H9 (cell line): ENCODE data around the gene CXXC5. TPM values are rescaled to one million over a fixed set of nuclear protein-coding genes. Genes with fewer than 3 reads are reported as not detected.

ENCODE experiments used
- DNase-seq: peaks from one replicate; pipeline ENCODE4 v3.0.0-alpha.2; 2017
- H2AFZ ChIP-seq: one replicate; pipeline ENCODE4 v1.6.1; 2013; ENCODE audit warnings: mild to moderate bottlenecking, low read length, control low read depth, moderate library complexity
- H2AK5ac ChIP-seq: 2 replicates; pipeline ENCODE4 v1.6.1; 2013; ENCODE audit warnings: low read length, control low read depth, mixed read lengths; ENCODE audit not compliant: insufficient read length
- H2BK120ac ChIP-seq: one replicate; pipeline ENCODE4 v1.6.1; 2013; ENCODE audit warnings: low read depth, mild to moderate bottlenecking, low read length, control low read depth, inconsistent platforms; ENCODE audit not compliant: poor library complexity, severe bottlenecking
- H2BK12ac ChIP-seq: 2 replicates; pipeline ENCODE4 v1.6.1; 2013; ENCODE audit warnings: low read length, control low read depth, mixed read lengths, low read depth; ENCODE audit not compliant: insufficient read length
- H2BK15ac ChIP-seq: 2 replicates; pipeline ENCODE4 v1.6.1; 2013; ENCODE audit warnings: low read depth, low read length, control low read depth
- H2BK20ac ChIP-seq: one replicate; pipeline ENCODE4 v1.6.1; 2013; ENCODE audit warnings: low read depth, mild to moderate bottlenecking, low read length, control low read depth, inconsistent platforms; ENCODE audit not compliant: poor library complexity, severe bottlenecking
- H2BK5ac ChIP-seq: 2 replicates; pipeline ENCODE4 v1.6.1; 2013; ENCODE audit warnings: low read length, control low read depth, mixed read lengths; ENCODE audit not compliant: insufficient read length
- H3K14ac ChIP-seq: 2 replicates; pipeline ENCODE4 v1.6.1; 2013; ENCODE audit warnings: low read length, control low read depth; ENCODE audit not compliant: insufficient read depth
- H3K18ac ChIP-seq: 2 replicates; pipeline ENCODE4 v1.6.1; 2013; ENCODE audit warnings: low read depth, mild to moderate bottlenecking, mixed read lengths, low read length, control low read depth; ENCODE audit not compliant: insufficient read length
- H3K23ac ChIP-seq: 2 replicates; pipeline ENCODE4 v1.6.1; 2013; ENCODE audit warnings: low read length, control low read depth, mixed read lengths, low read depth; ENCODE audit not compliant: insufficient read length
- H3K23me2 ChIP-seq: 2 replicates; pipeline ENCODE4 v1.6.1; 2013; ENCODE audit warnings: low read depth, mild to moderate bottlenecking, mixed read lengths, low read length, control low read depth; ENCODE audit not compliant: insufficient read length, poor library complexity, severe bottlenecking
- H3K27ac ChIP-seq: 2 replicates; pipeline ENCODE4 v1.5.1; 2013; ENCODE audit warnings: low read length, control low read depth, mixed read lengths, low read depth; ENCODE audit not compliant: insufficient read length
- H3K27me3 ChIP-seq: 2 replicates; pipeline ENCODE4 v1.6.1; 2013; ENCODE audit warnings: low read length, control low read depth, inconsistent platforms; ENCODE audit not compliant: insufficient read depth
- H3K4ac ChIP-seq: 2 replicates; pipeline ENCODE4 v1.6.1; 2013; ENCODE audit warnings: low read depth, mild to moderate bottlenecking, control low read depth, inconsistent platforms, low read length, moderate library complexity
- H3K4me1 ChIP-seq: 2 replicates; pipeline ENCODE4 v1.6.1; 2013; ENCODE audit warnings: low read length, control low read depth, inconsistent platforms; ENCODE audit not compliant: insufficient read depth
- H3K4me2 ChIP-seq: 2 replicates; pipeline ENCODE4 v1.6.1; 2013; ENCODE audit warnings: low read length, control low read depth, mixed read lengths; ENCODE audit not compliant: insufficient read length, insufficient read depth
- H3K56ac ChIP-seq: 2 replicates; pipeline ENCODE4 v1.6.1; 2013; ENCODE audit warnings: low read depth, mild to moderate bottlenecking, mixed read lengths, low read length, control low read depth; ENCODE audit not compliant: insufficient read length
- H3K79me1 ChIP-seq: 2 replicates; pipeline ENCODE4 v1.6.1; 2013; ENCODE audit warnings: low read depth, mild to moderate bottlenecking, moderate library complexity, low read length, control low read depth, inconsistent platforms; ENCODE audit not compliant: insufficient read depth, poor library complexity, severe bottlenecking
- H3K79me2 ChIP-seq: 2 replicates; pipeline ENCODE4 v1.6.1; 2013; ENCODE audit warnings: low read length, control low read depth, inconsistent platforms; ENCODE audit not compliant: insufficient read depth
- H3K9ac ChIP-seq: 2 replicates; pipeline ENCODE4 v1.6.1; 2013; ENCODE audit warnings: low read length, control low read depth, mixed read lengths; ENCODE audit not compliant: insufficient read length; ENCODE audit errors: extremely low read depth
- H3K9me3 ChIP-seq: one replicate; pipeline ENCODE4 v1.6.1; 2013; ENCODE audit warnings: low read depth, low read length, inconsistent platforms; ENCODE audit not compliant: control insufficient read depth
- H3T11ph ChIP-seq: one replicate; pipeline ENCODE4 v1.6.1; 2013; ENCODE audit warnings: mild to moderate bottlenecking, low read length, control low read depth, inconsistent platforms
- H4K20me1 ChIP-seq: one replicate; pipeline ENCODE4 v1.6.1; 2013; ENCODE audit not compliant: control insufficient read depth, insufficient read length, insufficient read depth
- H4K5ac ChIP-seq: 2 replicates; pipeline ENCODE4 v1.6.1; 2013; ENCODE audit warnings: low read depth, mild to moderate bottlenecking, mixed read lengths, low read length, control low read depth; ENCODE audit not compliant: insufficient read length
- H4K8ac ChIP-seq: replicated peaks from 2 replicates; pipeline ENCODE4 v1.6.1; 2013; ENCODE audit warnings: low read length, control low read depth, mixed read lengths, low read depth; ENCODE audit not compliant: insufficient read length
- H4K91ac ChIP-seq: 2 replicates; pipeline ENCODE4 v1.6.1; 2013; ENCODE audit warnings: low read depth, mild to moderate bottlenecking, moderate library complexity, mixed read lengths, low read length, control low read depth; ENCODE audit not compliant: insufficient read length
- H3K27ac Mint-ChIP-seq, 3 experiments: 2 replicates in 2 of 3; 3 replicates in 1 of 3; pipeline ENCODE4 v1.8.0; 2020 to 2021; ENCODE audit warnings: mixed read lengths in 3 of 3, mild to moderate bottlenecking in 1 of 3, moderate library complexity in 1 of 3
- H3K27me3 Mint-ChIP-seq: 2 replicates; pipeline ENCODE4 v1.8.0; 2021; ENCODE audit warnings: low read depth, mild to moderate bottlenecking, moderate library complexity, mixed read lengths
- H3K36me3 Mint-ChIP-seq, 3 experiments: 2 replicates in 2 of 3; 3 replicates in 1 of 3; pipeline ENCODE4 v1.8.0; 2020 to 2021; ENCODE audit warnings: low read depth in 3 of 3, mixed read lengths in 3 of 3; ENCODE audit not compliant: insufficient read depth in 1 of 3
- H3K4me1 Mint-ChIP-seq, 2 experiments: 2 replicates each; pipeline ENCODE4 v1.8.0; 2020; ENCODE audit warnings: mixed read lengths in 2 of 2
- H3K4me3 Mint-ChIP-seq, 2 experiments: 2 replicates in 1 of 2; 3 replicates in 1 of 2; pipeline ENCODE4 v1.8.0; 2020 to 2021; ENCODE audit warnings: mild to moderate bottlenecking in 2 of 2, mixed read lengths in 2 of 2, moderate library complexity in 1 of 2
- H3K9me3 Mint-ChIP-seq, 2 experiments: 2 replicates in 1 of 2; 3 replicates in 1 of 2; pipeline ENCODE4 v1.8.0; 2020; ENCODE audit warnings: mild to moderate bottlenecking in 2 of 2, mixed read lengths in 2 of 2, moderate library complexity in 1 of 2
- CTCF ChIP-seq: fragments of 200-600 bp; sonication (generic); conservative IDR thresholded peaks from 3 replicates; pipeline ENCODE4 v1.8.0; 2021; ENCODE audit warnings: antibody characterized with exemption, mild to moderate bottlenecking
- whole genome bisulfite sequencing: extraction: QIAGEN DNeasy Blood & Tissue Kit; methylation state at CpG from one replicate; pipeline ENCODE4 v1.1.7; 2013; ENCODE audit warnings: missing lambda C conversion rate, low lambda C conversion rate, mixed read lengths; ENCODE audit not compliant: insufficient read length; ENCODE audit errors: extremely low coverage; 5-methylcytosine and 5-hydroxymethylcytosine counted together
- total RNA-seq: library from RNA; stranded (reverse); gene quantifications from 2 replicates; pipeline ENCODE4 v1.2.1, GENCODE V29; 2021

CXXC5 gene
- total RNA-seq, 1 experiment from 2014 or later: 105 TPM

DNA sequence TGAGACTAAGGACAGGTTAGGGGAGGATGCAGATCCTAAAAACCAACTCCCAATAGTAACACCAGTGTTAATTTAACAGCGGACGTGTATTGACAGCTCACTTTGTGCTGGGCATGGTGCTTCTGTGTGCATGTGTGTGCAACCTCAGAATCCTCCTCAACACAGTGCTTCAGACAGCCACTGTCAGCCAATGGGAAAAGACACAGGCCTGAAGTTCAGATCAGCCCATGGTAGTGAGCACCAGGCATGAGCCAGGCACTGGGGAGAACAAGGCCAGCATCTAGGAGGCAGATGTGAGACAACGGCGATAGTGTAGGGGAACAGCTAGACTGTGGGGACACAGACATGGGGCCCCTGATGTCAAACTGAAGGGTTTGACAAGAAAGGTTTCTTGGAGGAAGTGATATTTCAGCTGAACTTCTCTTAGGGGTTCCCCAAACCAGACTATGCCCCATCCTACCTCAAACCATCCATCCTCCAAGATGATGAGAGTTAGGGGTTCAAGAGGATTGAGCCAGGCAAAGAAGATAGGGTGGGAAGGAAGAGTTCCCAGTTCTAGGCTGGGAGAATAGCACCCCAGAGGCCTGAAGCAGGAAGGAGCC lies 75.9 kb downstream of the CXXC5 start:
- Histone ChIP-seq H4K91ac (no peak overlapping the region), H2BK15ac (no peak overlapping the region), H2AK5ac (no peak overlapping the region), H3K9ac (no peak overlapping the region), H3K23ac (no peak overlapping the region), H3K79me2 (no peaks in the 10 kb centered on the region), H3K27ac (no peak overlapping the region), H2BK120ac (no peak overlapping the region), H3K18ac (no peak overlapping the region), H2BK20ac (no peak overlapping the region), H3K4ac (no peak overlapping the region), H2BK5ac (no peak overlapping the region), H4K5ac (no peak overlapping the region), H4K20me1 (no peaks in the 10 kb centered on the region), H3K23me2 (no peaks in the 10 kb centered on the region), H2BK12ac (no peak overlapping the region), H3T11ph (no peak overlapping the region), H3K56ac (no peak overlapping the region), H3K27me3 (no peaks in the 10 kb centered on the region), H3K4me1 (no peaks in the 10 kb centered on the region), H3K79me1 (no peaks in the 10 kb centered on the region), H3K14ac (no peak overlapping the region), H3K4me2 (no peak overlapping the region), H2AFZ (no peak overlapping the region), H3K9me3 (no peaks in the 10 kb centered on the region), H4K8ac (no peak overlapping the region)
- WGBS: no CpG with 5 or more reads among the region's 4 CpGs
- TF ChIP-seq CTCF: no peak
- Mint-ChIP-seq H3K4me3 (no peak overlapping the region), H3K4me1 (no peaks in the 10 kb centered on the region), H3K9me3 (peaks cover 16 to 22% of the 10 kb centered on the region in 2 experiments), H3K36me3 (peaks cover 19 to 24% (median 23%) of the 10 kb centered on the region in 3 experiments), H3K27me3 (peaks cover 3% of the 10 kb centered on the region), H3K27ac (peak overlapping the region in 1 of 3 experiments; percentile 40; a peak in 1 of 7 replicates)
- no peak for DNase-seq
